ENCODE measurements around the gene FAM120AOS. TPM values are rescaled to one million over a fixed set of nuclear protein-coding genes. Genes with fewer than 3 reads are reported as not detected.

FAM120AOS gene
- total RNA-seq, 2 experiments from 2014 or later, result 45.6 to 50.3 TPM

DNA sequence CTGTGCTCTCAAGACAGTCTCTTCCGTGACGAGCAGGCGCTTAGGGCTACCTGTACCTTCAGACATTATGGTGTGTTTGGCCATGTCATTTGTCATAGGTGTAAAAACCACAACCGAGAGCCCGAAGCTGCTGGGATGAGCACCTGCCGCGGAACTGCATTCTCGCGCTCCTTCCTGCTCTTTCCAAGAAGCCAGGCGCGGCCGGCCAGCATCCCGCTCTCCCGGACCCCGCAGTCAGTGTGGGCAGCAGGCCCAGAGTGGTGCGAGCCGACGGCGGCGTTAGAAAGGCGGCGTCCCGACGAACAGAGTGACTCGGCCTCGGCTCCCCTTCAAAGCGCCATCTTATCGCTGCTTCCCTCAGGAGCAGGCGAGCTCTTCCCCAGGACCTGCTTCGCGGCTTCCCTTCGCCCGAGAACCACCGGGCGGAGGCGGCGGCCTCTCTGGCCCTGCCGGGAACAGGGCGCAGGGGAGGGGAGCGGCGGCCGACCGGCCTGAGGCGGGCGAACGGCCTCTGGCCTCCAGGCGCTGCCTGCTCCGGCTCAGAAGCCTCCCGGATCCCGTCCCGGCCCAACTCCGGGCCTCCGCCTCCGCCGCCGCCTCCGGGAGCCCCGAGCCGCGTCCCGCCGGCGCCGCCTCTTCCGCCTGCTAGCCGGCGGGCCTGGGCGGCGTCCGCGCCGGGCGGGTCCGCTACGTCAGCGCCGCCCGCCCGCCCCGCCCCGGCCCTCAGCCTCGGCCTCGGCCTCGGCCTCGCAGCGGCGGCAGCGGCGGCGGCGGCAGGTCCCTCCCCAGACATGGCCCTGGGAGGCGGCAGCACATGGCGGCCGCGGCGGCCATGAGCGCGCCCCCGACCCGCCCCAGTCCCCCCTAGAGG lies 2.2 kb downstream of the FAM120AOS start, which contains the start of gene FAM120A:
FAM120A (plus strand) TSS at position 741 of the 871 bp plus-strand sequence. CDS start 231 bp downstream, outside the sequence.
- peaks cover 52% of the 10 kb centered on the region for H3K4me1 Mint-ChIP-seq (ENCODE audit: low read depth)
- Histone ChIP-seq H3K27me3 (ENCODE audit: control insufficient read depth in 1 of 2, insufficient read depth in 2 of 2, low read length in 2 of 2) (no peaks in the 10 kb centered on the region), H3K36me3 (ENCODE audit: insufficient read depth, low read length) (peaks cover 34% of the 10 kb centered on the region), H3K4me3 (ENCODE audit: low read length) (peak within 1 kb of the TSS; percentile 99), H3K9me3 (ENCODE audit: control insufficient read depth in 1 of 2, insufficient read depth in 1 of 2, low read length in 2 of 2) (no peaks in the 10 kb centered on the region), H3K4me1 (ENCODE audit: insufficient read depth, low read length) (peaks cover 20% of the 10 kb centered on the region), H3K27ac (ENCODE audit: low read depth in 1 of 2, low read length in 2 of 2) (peak within 1 kb of the TSS; percentile 93)
- TF ChIP-seq CTCF (IDR thresholded peaks at IDR 0.05), result no peak
- peak within 1 kb of the TSS; percentile 94 for H3K27ac Mint-ChIP-seq
- CTCF ChIA-PET, result interaction anchor here (1.2 kb wide), 1 partner anchor 10 kb away, joined by 4 read pairs; no protein-coding TSS in a partner anchor
- ATAC-seq (ENCODE audit: poor library complexity), result peak; percentile 64
- peak within 1 kb of the TSS; percentile 98 for H3K4me3 Mint-ChIP-seq
- H3K9me3 Mint-ChIP-seq, result no peaks in the 10 kb centered on the region
- intact Hi-C loops (cut with DNase I, micrococcal nuclease), result loop anchor here (2.0 to 10.0 kb wide), 7 partner anchors 51 to 1336 kb away; partner anchors contain the start of genes BICD2 (in 1 of the 2), IARS1 (in 1 of the 2), NINJ1 (in 1 of the 2) and SPTLC1 (in 1 of the 2)
- peaks cover 47% of the 10 kb centered on the region for H3K36me3 Mint-ChIP-seq (ENCODE audit: low read depth)
- DNase-seq, result peak; percentile 49 to 94 (median 68)
- H3K27me3 Mint-ChIP-seq, result no peaks in the 10 kb centered on the region
- POLR2A ChIA-PET, result interaction anchor here (0.6 to 4.3 kb wide), 6 partner anchors 13 to 497 kb away, joined by 3 to 31 read pairs (median 4); partner anchors contain the start of gene NINJ1

DNA sequence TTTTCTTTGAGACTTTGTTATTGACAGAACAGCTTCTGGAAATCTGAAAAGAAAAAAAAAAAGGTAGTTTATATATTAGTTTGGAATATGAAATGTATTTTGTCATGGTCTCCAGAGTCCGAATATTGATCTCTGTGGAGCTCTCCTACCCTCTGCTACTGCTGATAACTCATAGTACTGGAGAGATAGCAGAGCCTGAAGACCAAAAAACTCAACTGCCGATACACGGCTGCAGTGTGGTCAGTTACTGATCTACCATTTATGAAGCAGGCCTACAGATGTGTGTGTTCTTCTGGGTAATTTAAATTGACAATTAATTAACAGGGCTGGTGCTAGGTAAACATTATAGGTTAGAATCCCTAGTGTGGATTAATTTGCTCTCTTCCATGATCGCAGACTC lies 5.7 kb downstream of the FAM120AOS start:
- no peaks in the 10 kb centered on the region for H3K9me3 Mint-ChIP-seq
- ATAC-seq (ENCODE audit: poor library complexity) (no peak), DNase-seq (no peak)
- no peak overlapping the region for H3K4me3 Mint-ChIP-seq
- H3K4me1 Mint-ChIP-seq (ENCODE audit: low read depth), result peaks cover 21% of the 10 kb centered on the region
- peaks cover 52% of the 10 kb centered on the region for H3K36me3 Mint-ChIP-seq (ENCODE audit: low read depth)
- Histone ChIP-seq H3K4me3 (ENCODE audit: low read length) (no peak overlapping the region), H3K36me3 (ENCODE audit: insufficient read depth, low read length) (peaks cover 41% of the 10 kb centered on the region), H3K27ac (ENCODE audit: low read depth in 1 of 2, low read length in 2 of 2) (peak overlapping the region in 1 of 2 donors; percentile 3), H3K27me3 (ENCODE audit: control insufficient read depth in 1 of 2, insufficient read depth in 2 of 2, low read length in 2 of 2) (no peaks in the 10 kb centered on the region), H3K9me3 (ENCODE audit: control insufficient read depth in 1 of 2, insufficient read depth in 1 of 2, low read length in 2 of 2) (no peaks in the 10 kb centered on the region), H3K4me1 (ENCODE audit: insufficient read depth, low read length) (peaks cover 15% of the 10 kb centered on the region)
- peak overlapping the region; percentile 83 for H3K27ac Mint-ChIP-seq
- intact Hi-C loops (cut with DNase I, micrococcal nuclease), result no loop called here
- ChIA-PET POLR2A (no interaction called here), CTCF (no interaction called here)
- no peak for TF ChIP-seq CTCF (IDR thresholded peaks at IDR 0.05)
- H3K27me3 Mint-ChIP-seq, result no peaks in the 10 kb centered on the region

- Mint-ChIP-seq H3K4me1 (ENCODE audit: low read depth) (peaks cover 21% of the 10 kb centered on the region), H3K27me3 (no peaks in the 10 kb centered on the region), H3K36me3 (ENCODE audit: low read depth) (peaks cover 51% of the 10 kb centered on the region), H3K9me3 (no peaks in the 10 kb centered on the region), H3K4me3 (no peak overlapping the region), H3K27ac (peak overlapping the region; percentile 83)
- ChIA-PET CTCF (no interaction called here), POLR2A (interaction anchor here (0.9 kb wide), 1 partner anchor 136 kb away, joined by 4 read pairs; no protein-coding TSS in a partner anchor)
- no peak for TF ChIP-seq CTCF (IDR thresholded peaks at IDR 0.05)
- ATAC-seq (ENCODE audit: poor library complexity) (no peak), DNase-seq (no peak)
- intact Hi-C loops (cut with DNase I, micrococcal nuclease), result no loop called here
- H3K4me1 ChIP-seq (ENCODE audit: insufficient read depth, low read length), result peaks cover 15% of the 10 kb centered on the region
- peaks cover 41% of the 10 kb centered on the region for H3K36me3 ChIP-seq (ENCODE audit: insufficient read depth, low read length)
- no peak overlapping the region for H3K4me3 ChIP-seq (ENCODE audit: low read length)
- H3K27ac ChIP-seq (ENCODE audit: low read depth in 1 of 2, low read length in 2 of 2), result no peak overlapping the region
- H3K27me3 ChIP-seq (ENCODE audit: control insufficient read depth in 1 of 2, insufficient read depth in 2 of 2, low read length in 2 of 2), result no peaks in the 10 kb centered on the region
- no peaks in the 10 kb centered on the region for H3K9me3 ChIP-seq (ENCODE audit: control insufficient read depth in 1 of 2, insufficient read depth in 1 of 2, low read length in 2 of 2)
Observed at GRCh38 chr9:93446073-93446472, 7.3 kb downstream of the FAM120AOS start.
